HG02763 (cell line): ENCODE measurements around the gene ICAM2.
"Not testable (repeated sequence)": the region's sequence is repeated elsewhere in the genome, so short reads cannot be mapped to it uniquely, and the experiment has no call there.

ENCODE experiments used
- ATAC-seq: cut with Tn5 transposase; IDR thresholded peaks from one replicate; pipeline ENCODE4 v1.9.1; 2021; ENCODE audit warnings: mild to moderate bottlenecking, moderate library complexity; ENCODE audit not compliant: unreplicated experiment

The ICAM2 gene

DNA sequence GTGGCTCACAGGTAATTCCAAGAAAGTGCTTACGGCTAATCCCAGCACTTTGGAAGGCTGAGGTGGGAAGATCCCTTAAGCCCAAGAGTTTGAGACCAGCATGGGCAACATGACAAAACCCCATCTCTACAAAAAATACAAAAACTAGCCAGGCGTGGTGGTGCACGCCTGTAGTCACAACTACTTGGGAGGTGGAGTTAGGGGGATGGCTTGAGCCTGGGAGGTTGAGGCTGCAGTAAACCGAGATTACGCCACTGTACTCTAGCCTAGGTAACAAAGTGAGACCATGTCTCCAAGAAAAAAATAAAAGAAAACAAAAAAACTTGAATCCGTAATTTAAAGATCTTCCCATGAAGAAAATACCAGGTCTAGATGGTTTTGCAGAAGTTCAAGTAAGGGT lies 5.0 kb downstream of the ICAM2 start:
- no peak for ATAC-seq

DNA sequence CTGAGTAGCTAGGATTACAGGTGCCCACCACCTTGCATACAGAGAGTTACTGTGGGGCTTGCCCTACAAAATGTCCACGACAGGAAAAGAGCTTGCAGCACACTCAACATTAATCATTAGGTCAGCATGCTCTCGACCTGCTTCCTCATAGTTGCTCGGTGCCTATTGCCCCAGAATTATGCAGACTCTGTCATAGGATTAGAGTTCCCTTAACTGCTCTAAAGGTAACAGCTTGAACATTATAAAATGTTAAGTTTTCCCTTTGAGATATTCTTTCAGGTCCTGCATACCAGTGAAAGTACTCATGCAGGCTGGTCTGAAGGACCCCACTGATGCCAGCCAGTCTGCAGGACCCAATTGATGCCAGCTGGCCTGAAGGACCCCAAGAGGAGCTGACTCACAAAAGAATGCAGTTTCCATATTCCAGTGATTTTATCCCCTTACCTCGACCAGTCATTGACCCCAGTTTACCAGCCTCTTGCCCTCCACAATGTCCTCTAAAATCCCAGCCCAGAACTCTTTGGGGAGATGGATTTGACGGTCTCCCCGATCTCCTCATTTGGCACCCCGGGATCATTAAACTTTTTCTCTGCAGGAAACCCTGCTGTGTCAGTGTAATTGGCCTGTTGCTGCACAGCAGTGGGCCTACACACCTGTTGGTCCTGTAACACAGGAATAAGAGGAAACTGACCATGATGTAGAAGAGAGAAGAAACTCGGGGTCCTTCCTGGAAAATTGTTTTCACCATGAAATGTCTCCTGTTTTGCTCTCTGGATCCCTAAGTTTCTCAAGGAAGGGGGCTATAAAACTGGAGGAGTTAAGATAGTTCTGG lies 10.6 kb downstream of the ICAM2 start:
- no peak for ATAC-seq

DNA sequence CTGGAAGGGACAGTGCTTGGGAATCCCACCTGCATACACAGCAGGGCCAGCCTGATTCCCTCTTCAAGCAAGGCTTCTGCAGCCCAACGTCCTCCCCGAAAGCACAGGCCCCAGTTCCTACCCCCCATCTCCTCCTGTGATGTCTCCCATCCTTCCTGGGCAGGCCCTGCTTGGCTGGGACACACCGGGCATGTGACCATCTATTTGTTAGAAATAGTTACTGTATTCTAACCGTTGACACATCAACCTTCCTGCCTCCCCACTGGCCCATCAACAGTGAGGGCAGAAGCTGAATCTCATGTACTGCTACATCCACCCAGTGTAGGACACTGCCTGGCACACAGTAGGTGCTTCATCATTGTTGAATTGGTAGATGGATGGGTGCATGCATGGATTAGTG lies 11.6 kb downstream of the ICAM2 start:
- ATAC-seq = no peak

DNA sequence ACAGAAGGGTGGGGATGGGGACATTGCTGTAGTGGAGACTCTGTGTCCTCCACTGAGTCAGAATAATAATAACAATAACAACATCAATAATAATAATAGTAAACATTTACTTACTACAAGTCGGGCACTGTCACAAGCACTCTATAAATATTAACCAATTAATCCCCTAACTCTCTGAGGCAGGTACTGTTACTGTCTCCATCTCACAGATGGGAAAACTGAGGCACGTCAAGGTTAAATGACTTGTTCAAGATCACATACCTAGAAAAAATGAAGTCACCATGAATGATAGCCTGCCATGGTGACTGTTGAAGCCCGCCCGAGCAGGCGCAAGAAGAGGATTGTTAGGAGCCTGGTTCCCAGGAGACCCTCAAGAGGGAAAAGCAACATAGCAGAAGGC lies 12.1 kb downstream of the ICAM2 start:
- ATAC-seq = no peak

DNA sequence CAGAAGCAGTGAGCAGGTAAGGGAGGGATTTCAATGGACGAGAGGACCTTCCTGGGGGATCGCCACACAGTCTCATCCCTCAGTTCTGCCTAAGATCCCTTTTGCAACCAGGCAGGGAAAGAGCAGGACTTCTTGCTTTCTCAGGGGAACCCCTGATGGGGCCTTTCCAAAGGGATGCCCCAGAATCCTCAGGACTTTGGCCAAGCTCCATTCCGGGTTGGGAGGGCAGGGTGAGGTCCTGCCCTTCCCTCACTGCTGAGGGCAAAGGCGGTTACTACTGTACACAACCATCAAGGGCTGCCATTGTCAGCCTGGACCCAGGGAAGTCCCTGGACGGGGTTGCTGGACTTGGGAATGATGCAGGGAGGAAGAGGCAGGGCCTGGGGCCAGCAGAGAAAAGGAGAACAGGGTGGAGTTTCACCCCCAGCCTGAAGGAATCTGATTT lies 12.6 kb downstream of the ICAM2 start:
- ATAC-seq = no peak

DNA sequence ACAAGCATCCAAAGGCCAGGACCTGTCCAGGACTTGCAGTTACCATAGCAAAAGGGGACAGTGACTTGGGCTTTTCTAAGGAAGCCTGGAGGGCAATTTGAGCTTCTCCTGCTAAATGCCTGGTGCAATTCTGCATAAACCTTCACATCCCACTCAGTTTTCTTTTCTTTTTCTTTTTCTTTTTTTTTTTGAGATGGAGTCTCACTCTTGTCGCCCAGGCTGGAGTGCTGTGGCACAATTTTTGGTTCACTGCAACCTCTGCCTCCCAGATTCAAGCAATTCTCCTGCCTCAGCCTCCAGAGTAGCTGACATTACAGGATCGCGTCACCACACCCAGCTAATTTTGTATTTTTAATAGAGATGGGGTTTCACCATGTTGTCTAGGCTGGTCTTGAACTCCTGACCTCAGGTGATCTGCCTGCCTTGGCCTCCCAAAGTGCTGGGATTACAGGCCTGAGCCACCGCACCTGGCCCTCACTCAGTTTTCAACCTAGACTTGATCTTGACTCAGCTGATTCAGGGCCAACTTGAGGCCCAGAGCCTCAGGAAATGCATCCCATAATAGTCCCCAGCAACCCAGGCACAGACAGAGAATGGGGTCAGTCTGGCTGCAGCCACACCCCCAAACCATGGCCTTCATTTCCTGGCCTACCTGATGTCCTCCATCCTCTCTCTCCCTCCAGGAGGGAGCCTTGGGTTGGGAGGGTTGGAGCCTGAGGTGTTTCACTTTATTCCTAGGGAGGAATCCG lies 13.2 kb downstream of the ICAM2 start:
- ATAC-seq = not testable (repeated sequence)

GRCh38 chr17:64006361-64007088 lies 13.9 kb downstream of the ICAM2 start:
- no peak for ATAC-seq

DNA sequence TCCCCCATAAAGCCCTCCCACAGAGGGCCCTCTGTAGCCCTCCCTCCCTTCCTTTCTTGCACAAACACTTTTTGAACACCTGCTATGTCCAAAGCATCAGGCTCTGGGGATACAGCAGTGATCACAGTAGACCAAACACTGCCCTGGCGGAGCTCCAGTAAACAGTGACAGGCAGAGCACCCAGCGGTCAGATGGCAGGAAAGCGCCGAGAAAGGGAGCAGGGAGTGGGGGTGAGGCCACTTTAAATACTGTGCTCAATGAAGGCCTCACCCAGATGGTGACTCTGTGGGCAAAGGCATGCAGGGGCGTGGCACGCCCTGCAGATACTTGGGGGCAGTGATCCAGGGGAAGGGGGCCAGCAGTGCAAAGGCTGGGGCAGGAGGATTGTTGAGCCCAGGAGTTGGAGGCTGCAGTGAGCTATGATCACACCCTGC lies 14.7 kb downstream of the ICAM2 start:
- ATAC-seq = no peak

DNA sequence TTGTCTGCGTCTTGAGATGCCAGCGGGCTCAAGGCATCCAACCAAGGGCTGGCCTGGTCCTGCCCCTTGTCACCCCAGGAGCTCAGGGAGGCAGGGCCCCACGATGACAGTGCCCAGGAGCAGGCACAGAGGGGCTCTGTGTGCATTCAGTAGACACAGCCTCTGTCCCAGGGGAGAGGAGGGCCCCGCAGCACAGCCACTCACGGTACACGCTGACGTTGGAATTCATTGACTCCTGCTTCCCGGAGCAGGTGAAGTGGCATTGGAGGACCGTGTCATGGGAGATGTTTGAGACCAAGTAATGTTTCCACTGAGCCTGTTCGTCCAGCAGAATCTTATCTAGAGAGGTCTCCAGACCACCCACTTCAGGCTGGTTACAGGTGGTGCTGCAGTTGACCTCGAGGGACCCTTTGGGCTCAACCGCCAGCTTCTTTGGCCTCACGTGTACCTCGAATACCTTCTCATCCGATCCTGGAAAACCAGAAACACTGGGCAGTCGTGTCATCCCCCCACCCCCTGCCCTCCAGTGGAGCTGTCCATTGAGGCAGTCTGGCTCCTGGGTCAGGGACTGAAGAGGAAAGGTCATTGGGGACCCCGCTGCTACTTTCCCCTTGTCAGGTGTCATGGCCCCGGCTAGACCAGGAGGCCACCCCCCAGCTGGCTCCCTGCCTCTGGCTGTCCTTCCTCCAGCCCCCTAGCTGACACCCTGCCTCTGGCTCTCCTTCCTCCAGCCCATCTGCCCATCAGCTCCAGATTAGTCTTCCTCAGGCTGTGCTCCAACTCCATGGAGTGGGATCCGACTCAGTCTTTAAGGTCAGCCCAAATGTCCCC lies 15.3 kb downstream of the ICAM2 start:
- no peak for ATAC-seq

DNA sequence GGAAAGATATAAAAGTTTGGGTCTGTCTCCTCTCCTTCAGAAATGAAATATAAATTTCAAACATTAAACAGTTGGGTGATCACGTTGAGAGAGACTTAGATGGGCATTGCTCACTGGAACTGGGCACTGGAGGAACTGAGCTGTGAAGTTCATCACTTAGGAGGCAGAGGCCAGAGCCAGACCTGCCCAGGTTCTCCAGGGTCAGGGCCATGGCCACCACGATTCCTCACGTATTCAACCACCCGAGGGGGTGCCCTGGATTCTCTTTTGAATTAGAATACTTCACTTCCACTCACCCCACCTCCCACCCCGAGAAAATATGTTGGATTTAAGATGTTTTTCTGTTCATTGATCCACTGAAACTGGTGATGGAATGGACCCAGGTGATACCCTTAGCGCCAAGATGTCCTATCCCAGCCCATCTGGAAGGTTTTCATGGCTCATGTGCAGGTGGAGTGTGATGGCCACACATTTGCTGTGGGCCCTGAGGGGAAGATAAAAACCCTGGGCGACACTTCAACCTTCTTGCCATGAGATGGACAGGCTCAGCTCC lies 16.1 kb downstream of the ICAM2 start:
- no peak for ATAC-seq

- no peak for ATAC-seq
Measured at GRCh38 chr17:64003526-64004121, 16.8 kb downstream of the ICAM2 start.

DNA sequence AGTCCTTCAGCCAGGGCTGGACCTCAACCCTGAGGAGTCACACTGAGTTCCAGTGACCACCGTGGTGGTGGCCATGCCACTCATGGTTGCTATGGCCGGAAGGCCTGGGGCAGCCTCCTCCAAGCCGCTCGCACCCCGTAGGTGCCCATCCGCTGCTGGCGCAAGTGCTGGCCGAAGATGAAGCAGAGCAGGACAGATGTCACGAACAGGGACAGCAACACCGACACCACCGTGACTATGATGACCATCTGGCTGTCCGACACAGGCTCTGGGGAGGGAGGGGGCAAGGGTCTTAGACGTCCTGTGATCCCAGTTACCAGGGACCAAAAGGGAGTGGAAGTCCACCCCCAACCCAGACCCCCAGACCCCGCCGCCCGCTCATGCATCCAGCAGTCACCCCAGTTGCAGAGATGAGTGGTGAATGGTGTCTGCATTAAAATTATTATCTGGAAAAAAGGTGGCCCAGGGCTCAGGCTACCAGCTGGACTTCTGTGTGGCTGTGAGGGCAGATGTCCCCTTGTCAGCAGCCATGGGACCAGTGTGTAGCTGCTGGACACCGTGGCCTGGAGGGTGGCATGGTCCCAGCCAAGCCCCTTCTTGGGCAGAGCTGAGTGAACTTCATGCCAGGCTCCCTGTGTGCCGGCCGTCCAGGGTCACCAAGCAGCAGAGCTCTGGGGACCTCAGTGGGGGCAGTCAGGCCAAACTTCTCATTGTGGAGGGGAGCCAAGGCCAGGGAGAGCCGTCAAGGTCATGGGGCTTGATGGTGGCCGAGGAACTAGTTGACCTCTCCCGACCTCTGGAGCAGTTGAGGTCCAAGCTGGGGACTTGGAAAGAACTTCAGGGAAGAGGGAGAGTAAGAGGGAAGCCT lies 17.5 kb downstream of the ICAM2 start:
- ATAC-seq = no peak

DNA sequence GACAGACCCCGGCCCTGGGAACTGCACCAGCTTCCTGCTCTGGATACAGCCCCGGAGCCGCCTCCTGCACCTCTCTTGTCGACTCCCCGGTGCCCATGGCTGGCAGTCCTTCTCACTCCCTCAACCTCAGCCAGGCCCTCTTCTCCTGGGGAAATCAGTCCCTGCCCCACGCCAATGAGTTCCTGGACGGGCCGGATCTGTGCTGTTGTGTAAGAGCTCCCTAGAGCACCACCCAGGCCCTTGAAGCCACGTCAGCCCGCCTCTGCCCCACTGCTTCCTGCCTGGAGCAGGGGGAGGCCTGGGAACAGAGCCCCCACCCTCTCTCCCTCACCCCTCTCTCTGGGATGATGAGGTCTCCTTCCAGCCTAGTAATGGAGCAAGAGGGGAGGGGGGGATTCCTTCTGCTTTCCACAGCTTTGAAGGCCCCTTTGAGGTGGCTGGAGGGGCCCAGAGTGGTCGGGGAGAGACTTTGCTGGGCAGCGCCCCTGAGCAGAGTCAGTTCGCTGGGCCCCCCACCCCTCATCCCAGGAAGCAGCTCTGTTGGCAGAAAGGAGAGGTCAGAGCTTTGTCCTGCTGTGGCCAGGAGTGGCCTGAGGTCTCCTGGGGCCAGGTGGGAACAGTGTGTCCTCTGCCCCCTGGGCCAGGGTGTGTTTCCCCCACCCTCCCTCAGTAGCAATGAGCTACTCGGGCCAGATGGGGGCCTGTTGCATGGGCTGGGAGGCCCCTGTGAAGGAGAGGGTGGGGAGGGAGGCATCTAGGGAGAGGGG lies 18.5 kb downstream of the ICAM2 start:
- ATAC-seq = no peak

DNA sequence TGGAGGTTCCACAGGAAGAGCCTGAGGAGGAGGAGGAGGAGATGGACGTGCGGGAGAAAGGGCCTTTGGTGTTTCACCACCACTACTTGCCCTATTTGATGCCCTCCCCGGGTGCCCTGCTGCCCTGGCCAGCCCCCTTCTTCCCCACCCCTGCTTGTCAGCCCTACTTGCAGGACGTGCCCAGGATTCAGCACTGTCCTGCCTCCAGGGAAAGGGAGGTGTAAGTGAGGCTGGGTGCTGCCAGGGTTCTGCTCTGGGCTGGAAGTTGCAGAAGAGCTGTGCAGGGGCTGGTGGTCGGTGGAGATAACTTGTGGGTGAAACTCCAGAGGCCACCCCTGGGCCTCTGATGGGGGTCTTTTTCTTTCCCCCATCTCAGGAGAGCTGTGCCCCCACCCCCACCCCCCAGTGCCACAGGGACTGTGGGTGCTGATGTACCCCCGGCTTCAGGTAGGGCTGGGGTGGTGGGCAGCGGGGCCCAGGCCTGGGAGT lies 19.3 kb downstream of the ICAM2 start:
- no peak for ATAC-seq

GRCh38 chr17:63999680-64000531 lies 20.5 kb downstream of the ICAM2 start:
- ATAC-seq = no peak

DNA sequence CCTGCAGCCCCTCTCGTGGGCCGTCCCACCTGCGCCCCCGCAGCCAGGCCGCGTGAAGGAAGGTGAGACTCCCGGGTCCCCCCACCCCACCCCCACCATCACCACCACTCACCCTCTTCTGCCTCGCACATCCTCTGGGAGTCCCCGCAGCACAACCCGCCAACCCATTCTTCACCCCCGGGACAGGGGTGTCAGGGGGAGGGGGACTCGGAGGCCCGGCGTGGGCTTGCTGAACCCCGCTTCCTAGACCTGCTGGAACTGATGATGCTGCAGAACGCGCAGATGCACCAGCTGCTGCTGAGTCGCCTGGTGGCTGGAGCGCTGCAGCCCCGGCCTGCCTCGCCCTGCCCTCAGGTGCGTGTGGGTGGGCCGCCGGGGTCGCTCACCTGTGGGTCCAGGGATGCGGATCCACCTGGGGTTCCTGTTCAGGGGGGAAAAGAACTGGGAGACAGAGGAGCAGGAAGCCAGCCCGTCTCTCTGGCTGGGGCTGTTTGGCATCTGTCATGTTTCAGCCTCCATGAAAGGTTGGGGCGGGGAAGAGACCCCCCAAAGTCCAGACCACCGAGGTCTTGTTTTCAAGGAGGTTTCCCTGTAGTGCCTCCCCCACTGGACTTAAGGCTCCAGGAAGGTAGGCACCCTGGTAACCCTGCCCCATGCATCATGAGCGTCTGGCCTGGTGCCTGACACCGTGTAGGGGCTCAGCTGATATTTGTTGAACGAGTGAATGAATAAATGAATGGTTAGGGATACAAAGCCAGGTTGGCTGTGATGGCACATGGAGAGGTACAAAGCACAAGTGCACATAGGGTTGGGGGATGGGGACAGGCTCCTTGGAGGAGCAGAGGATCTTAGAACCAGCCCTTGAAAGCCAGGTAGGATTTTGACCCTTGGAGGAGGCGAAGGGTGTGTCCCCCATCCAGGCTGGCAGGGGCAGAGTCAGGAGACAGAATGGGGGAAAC lies 21.4 kb downstream of the ICAM2 start:
- no peak for ATAC-seq
